ENCODE measurements around the gene PBX2. TPM values are rescaled to one million over a fixed set of nuclear protein-coding genes. Genes with fewer than 3 reads are reported as not detected.

The PBX2 gene
- total RNA-seq, 1 experiment from 2014 or later, result 48.1 TPM

- Mint-ChIP-seq H3K9me3 (ENCODE audit: unreplicated experiment) (no peaks in the 10 kb centered on the region), H3K4me1 (ENCODE audit: insufficient read depth, unreplicated experiment) (peaks cover 10% of the 10 kb centered on the region), H3K36me3 (ENCODE audit: insufficient read depth, unreplicated experiment) (peaks cover 1% of the 10 kb centered on the region), H3K27ac (ENCODE audit: low read depth, unreplicated experiment) (no peak overlapping the region), H3K27me3 (ENCODE audit: insufficient read depth, unreplicated experiment) (peaks cover 3% of the 10 kb centered on the region), H3K4me3 (ENCODE audit: unreplicated experiment) (no peak overlapping the region)
- DNase-seq (ENCODE audit: unreplicated experiment), result no peak
- TF ChIP-seq CTCF (IDR thresholded peaks at IDR 0.05; ENCODE audit: unreplicated experiment), result no peak
- no TSS peak for BruUV-seq (replicated peaks)
- POLR2A ChIA-PET, result no interaction called here
- intact Hi-C loops (cut with micrococcal nuclease), result no loop called here
- CTCF ChIA-PET, result no interaction called here
Observed at GRCh38 chr6:32210191-32210601, 20.2 kb upstream of the PBX2 start.

GRCh38 chr6:32208996-32209395, 19.0 kb upstream of the PBX2 start:
- CTCF ChIA-PET, result no interaction called here
- Mint-ChIP-seq H3K4me3 (ENCODE audit: unreplicated experiment) (no peak overlapping the region), H3K9me3 (ENCODE audit: unreplicated experiment) (no peaks in the 10 kb centered on the region), H3K36me3 (ENCODE audit: insufficient read depth, unreplicated experiment) (peaks cover 6% of the 10 kb centered on the region), H3K4me1 (ENCODE audit: insufficient read depth, unreplicated experiment) (peaks cover 10% of the 10 kb centered on the region), H3K27ac (ENCODE audit: low read depth, unreplicated experiment) (no peak overlapping the region), H3K27me3 (ENCODE audit: insufficient read depth, unreplicated experiment) (peaks cover 14% of the 10 kb centered on the region)
- TF ChIP-seq CTCF (IDR thresholded peaks at IDR 0.05; ENCODE audit: unreplicated experiment), result no peak
- intact Hi-C loops (cut with micrococcal nuclease), result no loop called here
- no peak for DNase-seq (ENCODE audit: unreplicated experiment)
- POLR2A ChIA-PET, result interaction anchor here (0.7 kb wide), 1 partner anchor 1114 kb away, joined by 3 read pairs; no protein-coding TSS in a partner anchor
- no TSS peak for BruUV-seq (replicated peaks)

- intact Hi-C loops (cut with micrococcal nuclease), result no loop called here
- ChIA-PET CTCF (interaction anchor here (1.1 kb wide), 1 partner anchor 21 kb away, joined by 3 read pairs; no protein-coding TSS in a partner anchor), POLR2A (interaction anchor here (0.6 kb wide), 1 partner anchor 8 kb away, joined by 3 read pairs; no protein-coding TSS in a partner anchor)
- Mint-ChIP-seq H3K4me1 (ENCODE audit: insufficient read depth, unreplicated experiment) (no peaks in the 10 kb centered on the region), H3K9me3 (ENCODE audit: unreplicated experiment) (no peaks in the 10 kb centered on the region), H3K4me3 (ENCODE audit: unreplicated experiment) (no peak overlapping the region), H3K36me3 (ENCODE audit: insufficient read depth, unreplicated experiment) (peaks cover 6% of the 10 kb centered on the region), H3K27me3 (ENCODE audit: insufficient read depth, unreplicated experiment) (peaks cover 24% of the 10 kb centered on the region), H3K27ac (ENCODE audit: low read depth, unreplicated experiment) (no peak overlapping the region)
- no peak for TF ChIP-seq CTCF (IDR thresholded peaks at IDR 0.05; ENCODE audit: unreplicated experiment)
- no peak for DNase-seq (ENCODE audit: unreplicated experiment)
- no TSS peak for BruUV-seq (replicated peaks)
Observed at GRCh38 chr6:32204268-32204715, 14.3 kb upstream of the PBX2 start.

GRCh38 chr6:32203426-32204267, 13.6 kb upstream of the PBX2 start:
- POLR2A ChIA-PET, result interaction anchor here (1.0 kb wide), 1 partner anchor 14 kb away, joined by 3 read pairs; the partner anchor contains the start of gene PBX2
- TF ChIP-seq CTCF (IDR thresholded peaks at IDR 0.05; ENCODE audit: unreplicated experiment), result no peak
- H3K27me3 Mint-ChIP-seq (ENCODE audit: insufficient read depth, unreplicated experiment), result peaks cover 24% of the 10 kb centered on the region
- H3K36me3 Mint-ChIP-seq (ENCODE audit: insufficient read depth, unreplicated experiment), result peaks cover 6% of the 10 kb centered on the region
- intact Hi-C loops (cut with micrococcal nuclease), result no loop called here
- H3K4me1 Mint-ChIP-seq (ENCODE audit: insufficient read depth, unreplicated experiment), result no peaks in the 10 kb centered on the region
- BruUV-seq (replicated peaks), result no TSS peak
- no peaks in the 10 kb centered on the region for H3K9me3 Mint-ChIP-seq (ENCODE audit: unreplicated experiment)
- CTCF ChIA-PET, result no interaction called here
- no peak for DNase-seq (ENCODE audit: unreplicated experiment)
- no peak overlapping the region for H3K27ac Mint-ChIP-seq (ENCODE audit: low read depth, unreplicated experiment)
- H3K4me3 Mint-ChIP-seq (ENCODE audit: unreplicated experiment), result no peak overlapping the region
